HFFc6 (cell line): ENCODE measurements around the gene KPNB1. TPM values are rescaled to one million over a fixed set of nuclear protein-coding genes. Genes with fewer than 3 reads are reported as not detected.

Experiments
- DNase-seq: peaks from one replicate; pipeline ENCODE4 v3.0.0-alpha.2; 2018
- H3K27ac Mint-ChIP-seq: 2 replicates; pipeline ENCODE4 v1.8.0; 2020; ENCODE audit warnings: mild to moderate bottlenecking, mixed read lengths
- H3K27me3 Mint-ChIP-seq: 2 replicates; pipeline ENCODE4 v1.8.0; 2021; ENCODE audit warnings: mild to moderate bottlenecking, moderate library complexity, mixed read lengths; ENCODE audit not compliant: insufficient read depth
- H3K36me3 Mint-ChIP-seq: 2 replicates; pipeline ENCODE4 v1.8.0; 2021; ENCODE audit warnings: low read depth, mixed read lengths
- H3K4me1 Mint-ChIP-seq: 2 replicates; pipeline ENCODE4 v1.8.0; 2020; ENCODE audit warnings: low read depth, mixed read lengths
- H3K4me3 Mint-ChIP-seq: 2 replicates; pipeline ENCODE4 v1.8.0; 2020; ENCODE audit warnings: mild to moderate bottlenecking, moderate library complexity, mixed read lengths
- H3K9me3 Mint-ChIP-seq: 2 replicates; pipeline ENCODE4 v1.8.0; 2020; ENCODE audit warnings: mild to moderate bottlenecking, mixed read lengths
- CTCF ChIP-seq: fragments of 200-600 bp; sonication (generic); IDR thresholded peaks from 2 replicates; pipeline ENCODE4 v1.5.0; 2021; ENCODE audit warnings: antibody characterized with exemption, mild to moderate bottlenecking
- total RNA-seq, 6 experiments: library from RNA; stranded (reverse); fragmentation: NEBNext Ultra II Directional; extraction: Animal tissue kit (Norgen Biotek cat#: 25700); gene quantifications; 2 replicates in 1 of 6; 3 replicates in 5 of 6; pipeline ENCODE4 v1.2.3, GENCODE V29; 2021

The KPNB1 gene
- total RNA-seq, 6 experiments from 2014 or later = 439 to 580 (median 549) TPM

GRCh38 chr17:47630614-47631013 lies 19.1 kb upstream of the KPNB1 start:
- no peak for DNase-seq
- H3K9me3 Mint-ChIP-seq = no peaks in the 10 kb centered on the region
- H3K36me3 Mint-ChIP-seq = no peaks in the 10 kb centered on the region
- H3K4me1 Mint-ChIP-seq = no peaks in the 10 kb centered on the region
- no peak for TF ChIP-seq CTCF
- no peak overlapping the region for H3K27ac Mint-ChIP-seq
- H3K27me3 Mint-ChIP-seq = no peaks in the 10 kb centered on the region
- no peak overlapping the region for H3K4me3 Mint-ChIP-seq

- Mint-ChIP-seq H3K27me3 (peaks cover 2% of the 10 kb centered on the region), H3K4me3 (no peak overlapping the region), H3K9me3 (no peaks in the 10 kb centered on the region), H3K4me1 (no peaks in the 10 kb centered on the region), H3K36me3 (0 out of 2 replicates have a peak, but pooled peaks cover 4% of the 10 kb centered on the region), H3K27ac (no peak overlapping the region)
- DNase-seq = no peak
- no peak for TF ChIP-seq CTCF
Measured at GRCh38 chr17:47632991-47633390, 16.7 kb upstream of the KPNB1 start.

- no peak for TF ChIP-seq CTCF
- Mint-ChIP-seq H3K4me1 (no peaks in the 10 kb centered on the region), H3K4me3 (no peak overlapping the region), H3K36me3 (0 out of 2 replicates have a peak, but pooled peaks cover 4% of the 10 kb centered on the region), H3K27ac (no peak overlapping the region), H3K9me3 (no peaks in the 10 kb centered on the region), H3K27me3 (peaks cover 2% of the 10 kb centered on the region)
- no peak for DNase-seq
Measured at GRCh38 chr17:47633996-47634395, 15.7 kb upstream of the KPNB1 start.

- Mint-ChIP-seq H3K27ac (no peak overlapping the region), H3K4me1 (no peaks in the 10 kb centered on the region), H3K9me3 (no peaks in the 10 kb centered on the region), H3K27me3 (peaks cover 2% of the 10 kb centered on the region), H3K4me3 (no peak overlapping the region), H3K36me3 (0 out of 2 replicates have a peak, but pooled peaks cover 4% of the 10 kb centered on the region)
- no peak for TF ChIP-seq CTCF
- DNase-seq = no peak
Measured at GRCh38 chr17:47634870-47635269, 14.8 kb upstream of the KPNB1 start.

- no peak for TF ChIP-seq CTCF
Measured at GRCh38 chr17:47635734-47636133, 14.0 kb upstream of the KPNB1 start.

More at GRCh38 chr17:47635734-47636133, 14.0 kb upstream of the KPNB1 start:
- Mint-ChIP-seq H3K27me3 (peaks cover 2% of the 10 kb centered on the region), H3K27ac (no peak overlapping the region), H3K4me1 (no peaks in the 10 kb centered on the region), H3K9me3 (no peaks in the 10 kb centered on the region), H3K4me3 (no peak overlapping the region), H3K36me3 (0 out of 2 replicates have a peak, but pooled peaks cover 4% of the 10 kb centered on the region)
- DNase-seq = no peak
